HG02981 (cell line): ENCODE measurements around the gene WTIP.

Source experiments
- ATAC-seq: cut with Tn5 transposase; IDR thresholded peaks from one replicate; pipeline ENCODE4 v1.9.1; 2021; ENCODE audit warnings: mild to moderate bottlenecking, moderate library complexity; ENCODE audit not compliant: unreplicated experiment

Gene WTIP

DNA sequence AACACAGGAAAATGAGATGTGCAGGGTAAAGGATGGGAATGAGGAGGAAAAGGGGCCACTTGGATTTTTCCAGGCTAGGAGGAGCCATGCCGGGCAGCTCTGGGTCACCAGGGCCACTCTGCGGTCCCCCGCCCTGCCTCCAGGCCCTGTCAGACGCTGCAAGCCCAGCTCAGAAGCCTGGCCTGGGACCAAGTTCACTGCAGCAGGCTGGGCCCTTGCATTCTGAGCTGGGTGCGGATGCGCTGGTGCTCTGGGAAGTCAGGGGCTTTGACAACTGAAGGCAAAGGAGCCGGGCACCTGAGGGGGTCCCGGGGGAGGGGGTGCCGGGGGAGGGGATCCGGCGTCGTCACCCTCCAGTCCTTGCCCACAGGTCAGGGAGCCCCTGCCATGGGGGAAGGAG lies 77.5 kb downstream of the WTIP start:
- no peak for ATAC-seq

DNA sequence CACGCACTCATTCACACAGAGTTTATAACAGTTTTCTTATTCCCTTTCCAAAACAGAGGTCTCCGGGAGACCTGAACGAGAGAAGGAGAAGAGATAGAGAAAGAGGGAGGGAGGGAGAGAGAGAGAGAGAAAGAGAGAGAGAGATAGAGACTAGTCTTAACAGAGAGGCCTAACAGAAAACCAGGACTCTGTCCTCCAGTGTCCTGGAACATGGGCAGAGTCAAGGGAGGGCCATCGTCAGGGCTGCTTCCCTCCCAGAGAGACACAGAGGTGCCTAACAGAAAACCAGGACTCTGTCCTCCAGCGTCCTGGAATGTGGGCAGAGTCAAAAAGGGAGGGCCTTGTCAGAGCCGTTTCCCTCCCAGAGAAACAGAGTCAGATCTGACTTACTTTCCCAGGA lies 78.7 kb downstream of the WTIP start:
- no peak for ATAC-seq
